GF-D8 (cell line): ENCODE data around the gene TTC34.

Experiments used
- DNase-seq: peaks from one replicate; lab custom pipeline; 2025; lab: John Stamatoyannopoulos, UW

TTC34 gene

GRCh38 chr1:2602866-2603520, 198.5 kb downstream of the TTC34 start:
- no peak for DNase-seq

GRCh38 chr1:2602311-2602835, 199.1 kb downstream of the TTC34 start:
- DNase-seq, result no peak

GRCh38 chr1:2601721-2602303, 199.7 kb downstream of the TTC34 start:
- no peak for DNase-seq

GRCh38 chr1:2598329-2598931, 203.1 kb downstream of the TTC34 start:
- no peak for DNase-seq

GRCh38 chr1:2597441-2598328, 203.8 kb downstream of the TTC34 start:
- DNase-seq, result no peak

- DNase-seq, result no peak
Observed at GRCh38 chr1:2596530-2597333, 204.8 kb downstream of the TTC34 start.

- no peak for DNase-seq
Observed at GRCh38 chr1:2595812-2596529, 205.5 kb downstream of the TTC34 start.

- no peak for DNase-seq
Observed at GRCh38 chr1:2595261-2595811, 206.2 kb downstream of the TTC34 start.

GRCh38 chr1:2594641-2595131, 206.8 kb downstream of the TTC34 start:
- no peak for DNase-seq

GRCh38 chr1:2594001-2594640, 207.4 kb downstream of the TTC34 start:
- DNase-seq, result no peak

GRCh38 chr1:2593251-2593878, 208.1 kb downstream of the TTC34 start:
- no peak for DNase-seq

- DNase-seq, result peak; percentile 8
Observed at GRCh38 chr1:2592672-2593071, 208.8 kb downstream of the TTC34 start.

- no peak for DNase-seq
Observed at GRCh38 chr1:2591581-2592261, 209.8 kb downstream of the TTC34 start.

- no peak for DNase-seq
Observed at GRCh38 chr1:2591233-2591580, 210.3 kb downstream of the TTC34 start.

- DNase-seq, result no peak
Observed at GRCh38 chr1:2590233-2591141, 211.0 kb downstream of the TTC34 start.

GRCh38 chr1:2589431-2590232, 211.9 kb downstream of the TTC34 start:
- no peak for DNase-seq
